NB4 (cell line): ENCODE data around the gene SLC16A10.

ENCODE experiments used
- DNase-seq: peaks from one replicate; pipeline ENCODE4 v3.0.0; 2010; ENCODE audit warnings: low read depth
- H3K4me3 ChIP-seq: one replicate; pipeline ENCODE4 v1.5.1; 2011; ENCODE audit warnings: mild to moderate bottlenecking, low read depth, low read length, moderate library complexity
- MYC ChIP-seq: IDR thresholded peaks from 2 replicates; pipeline ENCODE4 v1.6.1; 2011; ENCODE audit warnings: low read depth, low read length
- POLR2A ChIP-seq: IDR thresholded peaks from 2 replicates; pipeline ENCODE4 v1.6.1; 2011; ENCODE audit warnings: mild to moderate bottlenecking; ENCODE audit not compliant: insufficient read length; ENCODE audit errors: extremely low read depth
- TF ChIP-seq, protein P1 (sequence below): IDR thresholded peaks from 2 replicates; pipeline ENCODE4 v1.6.1; 2011; ENCODE audit warnings: low read depth, low read length
- TF ChIP-seq, protein P2 (sequence below): IDR thresholded peaks from one replicate; pipeline ENCODE4 v1.5.1; 2012; ENCODE audit warnings: low read depth, low read length

Gene SLC16A10

DNA sequence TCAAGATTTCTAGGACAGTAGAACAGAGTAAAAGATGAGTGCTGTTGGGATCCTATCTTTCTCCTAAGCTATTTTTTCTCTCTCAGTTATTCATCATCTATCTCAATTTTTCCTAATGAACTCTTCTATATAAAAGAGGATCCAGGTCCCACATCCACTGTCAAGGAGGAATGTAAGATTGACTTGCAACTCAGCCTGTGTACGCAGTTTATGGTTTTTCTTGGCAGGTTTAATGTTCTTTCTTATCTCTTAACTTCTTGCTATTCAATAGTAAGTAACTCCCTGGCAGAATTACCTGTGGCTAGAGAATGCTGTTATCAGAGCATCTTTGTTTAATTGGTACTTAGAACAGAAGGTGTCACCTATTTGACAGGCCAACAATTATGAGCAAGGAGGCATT lies 60.8 kb downstream of the SLC16A10 start:
- DNase-seq: no peak
- no peak overlapping the region for H3K4me3 ChIP-seq
- TF ChIP-seq MYC: no peak
- TF ChIP-seq POLR2A: no peak
- TF ChIP-seq, protein P1, sequence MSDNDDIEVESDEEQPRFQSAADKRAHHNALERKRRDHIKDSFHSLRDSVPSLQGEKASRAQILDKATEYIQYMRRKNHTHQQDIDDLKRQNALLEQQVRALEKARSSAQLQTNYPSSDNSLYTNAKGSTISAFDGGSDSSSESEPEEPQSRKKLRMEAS: no peak
- TF ChIP-seq, protein P2, sequence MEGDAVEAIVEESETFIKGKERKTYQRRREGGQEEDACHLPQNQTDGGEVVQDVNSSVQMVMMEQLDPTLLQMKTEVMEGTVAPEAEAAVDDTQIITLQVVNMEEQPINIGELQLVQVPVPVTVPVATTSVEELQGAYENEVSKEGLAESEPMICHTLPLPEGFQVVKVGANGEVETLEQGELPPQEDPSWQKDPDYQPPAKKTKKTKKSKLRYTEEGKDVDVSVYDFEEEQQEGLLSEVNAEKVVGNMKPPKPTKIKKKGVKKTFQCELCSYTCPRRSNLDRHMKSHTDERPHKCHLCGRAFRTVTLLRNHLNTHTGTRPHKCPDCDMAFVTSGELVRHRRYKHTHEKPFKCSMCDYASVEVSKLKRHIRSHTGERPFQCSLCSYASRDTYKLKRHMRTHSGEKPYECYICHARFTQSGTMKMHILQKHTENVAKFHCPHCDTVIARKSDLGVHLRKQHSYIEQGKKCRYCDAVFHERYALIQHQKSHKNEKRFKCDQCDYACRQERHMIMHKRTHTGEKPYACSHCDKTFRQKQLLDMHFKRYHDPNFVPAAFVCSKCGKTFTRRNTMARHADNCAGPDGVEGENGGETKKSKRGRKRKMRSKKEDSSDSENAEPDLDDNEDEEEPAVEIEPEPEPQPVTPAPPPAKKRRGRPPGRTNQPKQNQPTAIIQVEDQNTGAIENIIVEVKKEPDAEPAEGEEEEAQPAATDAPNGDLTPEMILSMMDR: no peak

DNA sequence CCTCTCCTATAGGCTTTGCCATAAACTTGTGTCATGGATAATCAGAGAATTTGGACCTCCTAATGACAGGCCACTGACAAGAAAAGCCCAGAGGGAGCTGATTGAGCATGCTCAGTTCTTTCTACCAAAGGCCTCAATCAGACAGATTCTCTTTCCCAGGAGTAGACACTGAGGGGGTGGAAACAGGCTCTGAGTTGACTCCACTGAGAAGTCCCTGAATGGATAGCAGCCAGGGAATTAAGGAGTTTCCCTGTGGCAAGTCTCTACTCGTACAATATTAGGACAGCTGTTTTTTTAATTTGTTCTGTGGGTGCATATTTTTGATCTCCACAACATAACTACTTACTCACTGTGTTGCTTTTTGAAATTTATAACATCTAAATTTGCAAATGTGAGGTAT lies 63.3 kb downstream of the SLC16A10 start:
- no peak overlapping the region for H3K4me3 ChIP-seq
- no peak for TF ChIP-seq POLR2A
- no peak for TF ChIP-seq MYC
- TF ChIP-seq, protein P2: no peak
- TF ChIP-seq, protein P1: no peak
- DNase-seq: no peak

DNA sequence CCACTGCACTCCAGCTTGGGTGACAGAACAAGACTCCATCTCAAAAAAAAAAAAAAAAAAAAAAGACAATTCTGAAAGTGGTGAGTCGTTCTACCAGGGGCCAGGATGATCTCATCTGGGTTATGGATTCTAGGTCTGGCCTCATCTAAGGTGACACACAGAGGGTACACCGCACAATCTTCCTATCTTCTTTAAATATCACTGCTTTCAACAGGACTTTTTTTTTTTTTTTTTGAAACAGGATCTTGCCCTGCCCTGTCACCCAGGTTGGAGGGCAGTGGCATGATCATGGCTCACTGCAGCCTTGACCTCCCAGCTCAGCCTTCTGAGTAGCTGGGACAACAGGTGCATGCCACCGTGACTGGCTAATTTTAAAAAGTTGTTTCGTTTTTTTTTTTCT lies 67.7 kb downstream of the SLC16A10 start:
- no peak for DNase-seq
- no peak overlapping the region for H3K4me3 ChIP-seq
- TF ChIP-seq POLR2A (no peak), MYC (no peak)
- TF ChIP-seq, protein P2: no peak
- TF ChIP-seq, protein P1: no peak

DNA sequence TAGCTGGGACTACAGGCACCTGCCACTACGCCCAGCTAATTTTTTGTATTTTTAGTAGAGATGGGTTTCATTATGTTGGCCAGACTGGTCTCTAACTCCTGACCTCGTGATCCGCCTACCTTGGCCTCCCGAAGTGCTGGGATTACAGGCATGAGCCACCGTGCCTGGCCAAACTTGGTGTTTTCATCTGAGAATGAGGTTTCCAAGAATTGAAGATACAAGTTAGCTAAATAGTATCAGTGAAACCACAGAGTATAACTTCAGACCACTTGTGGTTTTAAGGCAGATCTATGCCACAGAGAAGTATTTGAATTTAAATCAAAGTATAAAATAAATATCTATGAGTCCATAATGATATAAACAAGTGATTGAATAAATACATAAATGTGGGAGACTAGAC lies 70.1 kb downstream of the SLC16A10 start:
- H3K4me3 ChIP-seq: no peak overlapping the region
- no peak for DNase-seq
- TF ChIP-seq, protein P1: no peak
- TF ChIP-seq, protein P2: no peak
- TF ChIP-seq POLR2A (no peak), MYC (no peak)

DNA sequence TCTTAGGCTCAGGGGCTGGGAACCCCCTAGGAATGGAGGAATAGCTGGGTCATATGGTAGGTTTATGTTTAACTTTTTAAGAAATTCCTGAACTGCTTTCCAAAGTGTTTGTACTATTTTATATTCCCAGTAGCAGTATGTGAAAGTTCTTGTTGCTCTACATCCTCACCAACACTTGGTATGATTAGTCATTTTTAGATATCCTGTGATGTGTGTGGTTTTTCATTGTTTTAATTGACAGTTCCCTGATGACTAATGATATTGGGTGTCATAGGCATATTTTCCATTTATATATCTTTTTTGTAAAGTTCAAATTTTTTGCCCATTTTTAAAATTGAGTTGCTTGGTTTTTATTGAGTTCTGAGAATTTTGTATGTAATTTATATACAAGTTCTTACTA lies 72.3 kb downstream of the SLC16A10 start:
- H3K4me3 ChIP-seq: no peak overlapping the region
- no peak for DNase-seq
- TF ChIP-seq MYC (no peak), POLR2A (no peak)
- TF ChIP-seq, protein P1: no peak
- TF ChIP-seq, protein P2: no peak

DNA sequence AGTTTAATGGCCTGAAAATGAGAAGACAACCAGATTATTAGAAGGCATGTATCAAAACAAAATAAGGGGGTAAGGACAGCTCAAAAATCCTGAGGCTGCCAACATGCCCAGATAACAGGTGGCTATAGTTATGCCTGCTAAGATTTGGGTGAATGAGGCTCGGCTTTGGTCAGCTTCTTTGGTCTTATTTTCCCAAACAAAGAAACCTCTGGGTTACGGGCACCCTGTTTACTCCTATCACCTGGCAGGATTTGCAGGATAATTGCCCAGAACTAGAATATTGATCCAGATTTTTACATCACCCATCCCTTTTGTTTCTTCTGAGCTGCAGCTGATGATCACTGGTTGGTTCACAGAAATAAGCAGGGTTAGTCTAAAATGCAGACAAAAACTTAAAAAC lies 74.3 kb downstream of the SLC16A10 start:
- TF ChIP-seq POLR2A: no peak
- TF ChIP-seq, protein P2: no peak
- no peak for TF ChIP-seq MYC
- TF ChIP-seq, protein P1: no peak
- H3K4me3 ChIP-seq: no peak overlapping the region
- no peak for DNase-seq
